ENCODE measurements around the gene OSBPL2. TPM values are rescaled to one million over a fixed set of nuclear protein-coding genes. Genes with fewer than 3 reads are reported as not detected.
A peak's percentile ranks its signal among the peaks of the same experiment; 100 is the strongest.

OSBPL2 gene
- total RNA-seq, 4 donors from 2014 or later: 52.8 to 86.7 (median 64.2) TPM

- H3K9me3 ChIP-seq: no peaks in the 10 kb centered on the region
- TF ChIP-seq CTCF (IDR thresholded peaks at IDR 0.05) (no peak), POLR2A (IDR thresholded peaks at IDR 0.05) (no peak)
- H3K36me3 ChIP-seq: no peaks in the 10 kb centered on the region
- H3K4me1 ChIP-seq: peaks cover 0 to 14% (median 5%) of the 10 kb centered on the region in 4 donors
- H3K27me3 ChIP-seq: peaks cover 2 to 35% of the 10 kb centered on the region in 2 donors
- no peak for DNase-seq
- no peak overlapping the region for H3K27ac ChIP-seq
- no peak overlapping the region for H3K4me3 ChIP-seq
Observed at GRCh38 chr20:62216636-62217566, 21.4 kb upstream of the OSBPL2 start.

DNA sequence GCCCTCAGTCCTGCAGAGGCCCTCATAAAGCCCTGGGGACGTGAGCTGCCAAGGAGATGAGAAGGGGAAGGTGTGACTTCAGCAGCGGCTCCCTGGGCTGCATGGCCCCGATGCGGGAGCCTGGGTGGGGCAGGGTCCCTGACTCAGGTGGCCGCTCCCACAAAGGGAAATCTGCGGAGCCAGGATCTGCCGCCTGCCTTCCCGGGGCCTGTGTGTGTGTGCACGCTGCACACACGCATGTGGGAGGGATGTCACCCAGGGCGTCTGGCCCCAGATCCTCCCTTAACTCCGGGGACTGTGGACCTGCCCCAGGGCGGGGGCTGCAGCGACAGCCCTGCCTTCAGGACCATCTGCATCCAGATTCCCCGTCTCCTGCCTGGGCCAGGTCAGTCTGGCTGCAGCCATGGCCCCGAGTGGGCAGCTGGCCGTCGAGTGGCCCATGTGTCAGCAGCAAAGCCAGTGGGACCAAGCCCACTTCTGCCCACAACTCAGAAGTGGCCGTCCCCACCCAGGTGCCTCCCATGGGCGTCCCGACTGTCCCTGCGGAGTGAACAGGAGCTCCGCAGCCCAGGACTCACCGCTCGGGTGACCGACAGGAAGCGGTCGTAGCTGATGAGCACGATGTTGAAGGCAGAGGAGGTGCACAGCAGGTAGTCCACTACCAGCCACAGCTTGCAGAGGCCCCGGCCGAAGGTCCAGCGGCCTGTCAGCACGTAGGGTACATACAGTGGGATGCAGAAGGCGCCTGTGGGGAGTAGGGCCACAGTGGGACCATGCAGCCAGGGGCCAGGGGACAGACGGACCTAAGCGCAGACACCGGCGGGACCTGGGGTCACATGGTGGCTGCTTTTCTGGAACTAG, 20.2 kb upstream of the OSBPL2 start:
- Histone ChIP-seq H3K4me3 (no peak overlapping the region), H3K27ac (no peak overlapping the region), H3K27me3 (peaks cover 2 to 34% of the 10 kb centered on the region in 2 donors), H3K36me3 (no peaks in the 10 kb centered on the region), H3K4me1 (peaks cover 0 to 14% (median 5%) of the 10 kb centered on the region in 4 donors), H3K9me3 (no peaks in the 10 kb centered on the region)
- no peak for DNase-seq
- TF ChIP-seq POLR2A (IDR thresholded peaks at IDR 0.05): no peak
- no peak for TF ChIP-seq CTCF (IDR thresholded peaks at IDR 0.05)

- DNase-seq: no peak
- Histone ChIP-seq H3K4me3 (peak overlapping the region in 3 of 4 donors; percentile 43 to 51 (median 44)), H3K36me3 (no peaks in the 10 kb centered on the region), H3K27me3 (peaks cover 2 to 34% of the 10 kb centered on the region in 2 donors), H3K4me1 (peaks cover 0 to 14% (median 5%) of the 10 kb centered on the region in 4 donors), H3K27ac (no peak overlapping the region), H3K9me3 (no peaks in the 10 kb centered on the region)
- TF ChIP-seq CTCF (IDR thresholded peaks at IDR 0.05) (no peak), POLR2A (IDR thresholded peaks at IDR 0.05) (no peak)
Observed at GRCh38 chr20:62219101-62219991, 19.0 kb upstream of the OSBPL2 start.

DNA sequence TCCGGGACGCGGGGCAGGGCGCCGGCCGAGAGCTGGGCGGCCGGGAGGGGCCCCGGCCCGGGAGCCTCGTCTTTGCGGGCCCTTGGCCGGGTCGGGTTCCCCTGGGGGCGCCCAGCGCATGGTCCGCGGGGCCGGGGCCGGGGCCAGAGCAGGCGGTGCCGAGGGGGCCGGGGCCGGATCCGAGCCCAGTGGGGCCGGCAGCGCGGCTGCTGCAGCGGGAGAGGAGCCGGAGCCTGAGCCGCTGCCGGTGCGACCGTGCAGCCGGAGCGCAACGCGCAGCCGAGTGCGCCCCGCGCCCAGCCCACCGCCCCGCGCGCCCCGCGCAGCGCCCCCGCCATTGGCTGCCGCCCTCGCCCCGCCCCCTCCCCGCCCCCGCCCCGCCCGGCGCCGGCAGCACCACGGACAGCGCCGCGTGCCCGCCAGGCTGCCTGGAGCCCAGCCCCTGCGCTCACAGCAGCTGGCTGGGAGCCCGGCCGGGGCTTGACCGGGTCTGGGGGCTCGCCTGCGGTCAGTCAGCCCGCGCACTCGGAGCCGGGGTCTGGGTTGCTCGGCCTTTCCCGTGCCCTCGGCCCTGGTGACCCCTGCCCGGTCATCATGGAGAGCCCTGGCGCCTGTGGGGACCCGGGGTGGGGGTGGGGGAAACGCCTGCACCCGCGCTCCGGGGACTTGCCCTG, 18.2 kb upstream of the OSBPL2 start, which contains the start of gene HRH3:
Gene HRH3 (minus strand): TSS at position 287 of the 674 bp plus-strand sequence. CDS start 308 bp downstream, outside the sequence.
- Histone ChIP-seq H3K27ac (no peak within 1 kb of the TSS), H3K4me3 (peak within 1 kb of the TSS in 3 of 4 donors; percentile 43 to 51 (median 44)), H3K36me3 (no peaks in the 10 kb centered on the region), H3K27me3 (peaks cover 2 to 30% of the 10 kb centered on the region in 2 donors), H3K4me1 (peaks cover 0 to 14% (median 5%) of the 10 kb centered on the region in 4 donors), H3K9me3 (no peaks in the 10 kb centered on the region)
- DNase-seq: peak in 1 of 3 donors; percentile 71
- TF ChIP-seq POLR2A (IDR thresholded peaks at IDR 0.05): no peak
- no peak for TF ChIP-seq CTCF (IDR thresholded peaks at IDR 0.05)
